Uterus (tissue), 2 donors: ENCODE measurements around the gene AUTS2.

Experiments used
- POLR2A ChIP-seq, 2 donors: fragments of 450-650 bp; IDR thresholded peaks; one replicate each; pipeline ENCODE4 v1.6.1; 2016; ENCODE audit warnings: antibody characterized with exemption in 2 of 2, mild to moderate bottlenecking in 1 of 2, moderate library complexity in 1 of 2
- TF ChIP-seq, protein P1 (sequence below), 4 experiments: fragments of 200-600 bp in 2 of 4; fragments of 450-650 bp in 2 of 4; sonication (generic) in 2 of 4; IDR thresholded peaks; one replicate each; pipeline ENCODE4 v1.5.1; 2016 to 2019; ENCODE audit warnings: antibody characterized with exemption in 4 of 4, mild to moderate bottlenecking in 2 of 4, moderate library complexity in 1 of 4

DNA sequence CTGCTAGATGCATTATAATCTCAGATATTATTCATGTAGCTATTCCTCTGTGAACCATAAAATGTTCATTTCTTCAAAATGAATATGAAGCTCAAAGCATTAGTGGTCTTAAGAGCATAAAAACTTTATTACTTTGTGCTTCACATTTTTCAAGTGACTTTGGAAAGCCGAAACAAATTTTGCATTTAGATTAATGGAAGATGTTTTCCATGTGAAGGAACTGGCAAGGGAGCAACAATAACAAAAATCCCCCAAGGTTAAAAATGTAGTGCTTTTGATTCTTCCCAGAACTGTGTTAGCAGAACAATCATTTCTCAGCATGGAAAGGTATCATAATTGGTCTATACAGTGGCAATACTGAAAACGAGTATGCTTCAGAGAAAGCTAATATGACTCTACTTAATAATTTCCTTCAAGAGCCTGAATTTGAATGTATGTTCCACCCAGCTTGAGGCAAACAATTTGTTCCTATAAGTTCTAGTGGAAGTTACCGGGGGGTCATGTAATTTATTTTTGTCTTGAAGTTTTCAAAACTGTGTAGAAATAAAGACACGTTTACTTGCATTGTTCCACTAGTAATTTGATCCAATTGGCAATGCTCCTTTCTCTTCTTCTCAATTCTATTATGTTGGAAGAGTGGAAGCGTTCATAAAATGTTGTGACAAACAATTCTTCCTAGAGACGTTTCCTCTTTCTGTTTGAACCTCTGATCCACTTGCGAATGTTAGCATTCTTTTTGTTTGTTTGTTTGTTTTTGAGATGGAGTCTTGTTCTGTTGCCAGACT, 665.4 kb downstream of the AUTS2 start:
- TF ChIP-seq, protein P1, sequence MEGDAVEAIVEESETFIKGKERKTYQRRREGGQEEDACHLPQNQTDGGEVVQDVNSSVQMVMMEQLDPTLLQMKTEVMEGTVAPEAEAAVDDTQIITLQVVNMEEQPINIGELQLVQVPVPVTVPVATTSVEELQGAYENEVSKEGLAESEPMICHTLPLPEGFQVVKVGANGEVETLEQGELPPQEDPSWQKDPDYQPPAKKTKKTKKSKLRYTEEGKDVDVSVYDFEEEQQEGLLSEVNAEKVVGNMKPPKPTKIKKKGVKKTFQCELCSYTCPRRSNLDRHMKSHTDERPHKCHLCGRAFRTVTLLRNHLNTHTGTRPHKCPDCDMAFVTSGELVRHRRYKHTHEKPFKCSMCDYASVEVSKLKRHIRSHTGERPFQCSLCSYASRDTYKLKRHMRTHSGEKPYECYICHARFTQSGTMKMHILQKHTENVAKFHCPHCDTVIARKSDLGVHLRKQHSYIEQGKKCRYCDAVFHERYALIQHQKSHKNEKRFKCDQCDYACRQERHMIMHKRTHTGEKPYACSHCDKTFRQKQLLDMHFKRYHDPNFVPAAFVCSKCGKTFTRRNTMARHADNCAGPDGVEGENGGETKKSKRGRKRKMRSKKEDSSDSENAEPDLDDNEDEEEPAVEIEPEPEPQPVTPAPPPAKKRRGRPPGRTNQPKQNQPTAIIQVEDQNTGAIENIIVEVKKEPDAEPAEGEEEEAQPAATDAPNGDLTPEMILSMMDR (IDR thresholded peaks at IDR 0.05) = no peak
- TF ChIP-seq POLR2A (IDR thresholded peaks at IDR 0.05) = no peak
